MG63 (cell line): ENCODE results near the gene HOXD12. TPM values are rescaled to one million over a fixed set of nuclear protein-coding genes. Genes with fewer than 3 reads are reported as not detected.

Experiments used
- DNase-seq: peaks from one replicate; pipeline ENCODE4 v3.0.0-alpha.2; 2020
- H3K27me3 ChIP-seq: fragments of 250-450 bp; sonication (Bioruptor Pico); 2 replicates; pipeline ENCODE4 v1.5.1; 2020; ENCODE audit warnings: mild to moderate bottlenecking, moderate library complexity
- H3K36me3 ChIP-seq: fragments of 250-450 bp; sonication (Bioruptor Pico); 2 replicates; pipeline ENCODE4 v1.5.1; 2020; ENCODE audit warnings: mild to moderate bottlenecking, moderate library complexity
- H3K4me3 ChIP-seq: fragments of 250-450 bp; sonication (Bioruptor Pico); 2 replicates; pipeline ENCODE4 v1.5.1; 2020; ENCODE audit warnings: mild to moderate bottlenecking, moderate library complexity
- H3K9me3 ChIP-seq: fragments of 250-450 bp; sonication (Bioruptor Pico); 2 replicates; pipeline ENCODE4 v1.5.1; 2020; ENCODE audit warnings: mild to moderate bottlenecking, moderate library complexity
- total RNA-seq: library from RNA; depleted of rRNA; stranded (reverse); fragments of >200 nt; shearing (Covaris generic); gene quantifications from 2 replicates; pipeline ENCODE4 v1.2.3, GENCODE V29; 2014; ENCODE audit warnings: low replicate concordance

Gene HOXD12
- total RNA-seq, 1 experiment from 2014 or later, result not detected

- Histone ChIP-seq H3K4me3 (peak overlapping the region; percentile 30), H3K27me3 (peaks cover 44% of the 10 kb centered on the region)
- DNase-seq, result peak; percentile 58
Observed at GRCh38 chr2:176088048-176088936, 11.3 kb upstream of the HOXD12 start.

GRCh38 chr2:176088937-176089842 is 10.4 kb upstream of the HOXD12 start:
- H3K27me3 ChIP-seq, result peaks cover 35% of the 10 kb centered on the region
- no peak for DNase-seq
- H3K36me3 ChIP-seq, result no peaks in the 10 kb centered on the region
- H3K9me3 ChIP-seq, result no peaks in the 10 kb centered on the region
- no peak overlapping the region for H3K4me3 ChIP-seq

More at GRCh38 chr2:176088048-176088936, 11.3 kb upstream of the HOXD12 start:
- Histone ChIP-seq H3K9me3 (no peaks in the 10 kb centered on the region), H3K36me3 (no peaks in the 10 kb centered on the region)

GRCh38 chr2:176089843-176090395 is 9.7 kb upstream of the HOXD12 start:
- Histone ChIP-seq H3K4me3 (no peak overlapping the region), H3K9me3 (no peaks in the 10 kb centered on the region), H3K36me3 (peaks cover 4% of the 10 kb centered on the region; the same call in 1 of the 2 replicates), H3K27me3 (peaks cover 30% of the 10 kb centered on the region)
- DNase-seq, result no peak

- Histone ChIP-seq H3K36me3 (peaks cover 4% of the 10 kb centered on the region; the same call in 1 of the 2 replicates), H3K9me3 (no peaks in the 10 kb centered on the region), H3K4me3 (no peak overlapping the region), H3K27me3 (peaks cover 20% of the 10 kb centered on the region)
- no peak for DNase-seq
Observed at GRCh38 chr2:176090862-176091261, 8.7 kb upstream of the HOXD12 start.

GRCh38 chr2:176091329-176092258 is 8.0 kb upstream of the HOXD12 start:
- no peak for DNase-seq
- Histone ChIP-seq H3K4me3 (no peak overlapping the region), H3K27me3 (peaks cover 13% of the 10 kb centered on the region), H3K9me3 (no peaks in the 10 kb centered on the region), H3K36me3 (peaks cover 4% of the 10 kb centered on the region; the same call in 1 of the 2 replicates)

GRCh38 chr2:176092270-176093144 is 7.1 kb upstream of the HOXD12 start, which contains the start of gene HOXD13:
HOXD13 (plus strand) TSS chr2:176092721; CDS start chr2:176092891, 170 bp downstream.
- peaks cover 13% of the 10 kb centered on the region for H3K27me3 ChIP-seq
- peak within 1 kb of the TSS; percentile 59 for H3K4me3 ChIP-seq
- H3K36me3 ChIP-seq, result peaks cover 4% of the 10 kb centered on the region; the same call in 1 of the 2 replicates
- H3K9me3 ChIP-seq, result no peaks in the 10 kb centered on the region
- DNase-seq, result peak; percentile 61

- no peaks in the 10 kb centered on the region for H3K9me3 ChIP-seq
- DNase-seq, result peak; percentile 62
- peak overlapping the region; percentile 59 for H3K4me3 ChIP-seq
- H3K27me3 ChIP-seq, result peaks cover 14% of the 10 kb centered on the region
- H3K36me3 ChIP-seq, result peaks cover 4% of the 10 kb centered on the region; the same call in 1 of the 2 replicates
Observed at GRCh38 chr2:176093145-176093897, 6.3 kb upstream of the HOXD12 start.

GRCh38 chr2:176093898-176094249 is 5.7 kb upstream of the HOXD12 start:
- DNase-seq, result no peak
- peaks cover 13% of the 10 kb centered on the region for H3K27me3 ChIP-seq
- no peaks in the 10 kb centered on the region for H3K9me3 ChIP-seq
- H3K36me3 ChIP-seq, result peaks cover 4% of the 10 kb centered on the region; the same call in 1 of the 2 replicates
- H3K4me3 ChIP-seq, result peak overlapping the region; percentile 59

GRCh38 chr2:176094349-176094748 is 5.2 kb upstream of the HOXD12 start:
- Histone ChIP-seq H3K4me3 (peak overlapping the region; percentile 59; the same call in 1 of the 2 replicates), H3K27me3 (peaks cover 11% of the 10 kb centered on the region), H3K9me3 (no peaks in the 10 kb centered on the region), H3K36me3 (peaks cover 4% of the 10 kb centered on the region; the same call in 1 of the 2 replicates)
- no peak for DNase-seq

- no peak overlapping the region for H3K4me3 ChIP-seq
- peaks cover 2% of the 10 kb centered on the region; the same call in 1 of the 2 replicates for H3K27me3 ChIP-seq
Observed at GRCh38 chr2:176095421-176095820, 4.2 kb upstream of the HOXD12 start.

GRCh38 chr2:176096243-176096985 is 3.2 kb upstream of the HOXD12 start:
- Histone ChIP-seq H3K27me3 (peaks cover 2% of the 10 kb centered on the region; the same call in 1 of the 2 replicates), H3K36me3 (peaks cover 4% of the 10 kb centered on the region; the same call in 1 of the 2 replicates), H3K4me3 (peak overlapping the region; percentile 63), H3K9me3 (no peaks in the 10 kb centered on the region)
- no peak for DNase-seq

More at GRCh38 chr2:176095421-176095820, 4.2 kb upstream of the HOXD12 start:
- H3K9me3 ChIP-seq, result no peaks in the 10 kb centered on the region
- no peak for DNase-seq
- peaks cover 4% of the 10 kb centered on the region; the same call in 1 of the 2 replicates for H3K36me3 ChIP-seq

GRCh38 chr2:176096986-176097819 is 2.4 kb upstream of the HOXD12 start:
- peaks cover 2% of the 10 kb centered on the region; the same call in 1 of the 2 replicates for H3K27me3 ChIP-seq
- H3K36me3 ChIP-seq, result peaks cover 4% of the 10 kb centered on the region; the same call in 1 of the 2 replicates
- H3K4me3 ChIP-seq, result peak overlapping the region; percentile 63
- DNase-seq, result peak; percentile 85
- no peaks in the 10 kb centered on the region for H3K9me3 ChIP-seq
